ENCODE measurements around the gene ITGBL1. TPM values are rescaled to one million over a fixed set of nuclear protein-coding genes. Genes with fewer than 3 reads are reported as not detected.

The ITGBL1 gene
- total and polyA plus RNA-seq, 2 of the 4 experiments (the other 2 are of a cell fraction) = 22.2 to 24.2 TPM

DNA sequence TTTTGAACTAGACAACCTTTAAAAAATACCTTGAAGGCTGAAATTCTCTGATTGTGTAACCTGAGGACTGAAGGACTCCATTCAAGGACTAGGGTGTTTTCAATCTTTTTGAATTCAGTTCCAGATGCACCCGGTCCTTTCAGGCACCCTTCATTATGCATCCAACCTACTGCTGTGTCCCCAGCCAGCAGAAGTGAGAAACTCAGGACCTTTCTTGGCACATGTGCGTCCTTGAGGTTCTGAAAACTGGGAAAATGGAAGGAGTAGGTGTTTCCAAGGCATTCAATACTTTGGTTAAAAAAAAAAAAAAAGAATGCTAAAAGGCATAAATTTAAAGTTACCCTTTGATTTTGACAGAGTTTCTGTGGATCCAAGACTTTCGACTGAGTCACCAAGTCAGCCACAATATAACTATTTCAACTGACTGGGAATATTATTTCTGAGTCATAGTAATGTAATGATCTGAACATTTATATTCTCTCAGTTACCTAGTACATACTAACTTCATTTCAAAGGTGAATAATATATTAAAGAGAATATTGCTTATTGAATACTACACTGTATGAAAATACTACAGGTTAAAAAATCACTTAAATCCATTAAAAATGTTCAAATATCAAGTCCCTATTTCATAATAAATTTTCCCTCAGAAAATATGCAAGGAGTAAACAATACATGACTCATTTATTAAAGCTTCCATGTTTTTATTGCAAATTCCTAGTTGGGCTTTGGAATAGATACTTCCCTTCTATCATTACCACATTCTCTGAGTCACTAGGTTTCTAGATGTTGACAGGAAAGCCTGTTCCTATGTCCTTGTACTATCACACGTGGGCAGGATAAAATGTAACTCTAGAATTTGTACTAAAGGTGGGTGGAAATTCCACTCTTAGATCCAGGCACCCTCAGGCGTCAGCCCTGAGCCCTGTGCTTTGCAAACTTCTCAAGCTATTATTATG, 2.4 kb upstream of the ITGBL1 start (continued):
- TF ChIP-seq, protein P1, sequence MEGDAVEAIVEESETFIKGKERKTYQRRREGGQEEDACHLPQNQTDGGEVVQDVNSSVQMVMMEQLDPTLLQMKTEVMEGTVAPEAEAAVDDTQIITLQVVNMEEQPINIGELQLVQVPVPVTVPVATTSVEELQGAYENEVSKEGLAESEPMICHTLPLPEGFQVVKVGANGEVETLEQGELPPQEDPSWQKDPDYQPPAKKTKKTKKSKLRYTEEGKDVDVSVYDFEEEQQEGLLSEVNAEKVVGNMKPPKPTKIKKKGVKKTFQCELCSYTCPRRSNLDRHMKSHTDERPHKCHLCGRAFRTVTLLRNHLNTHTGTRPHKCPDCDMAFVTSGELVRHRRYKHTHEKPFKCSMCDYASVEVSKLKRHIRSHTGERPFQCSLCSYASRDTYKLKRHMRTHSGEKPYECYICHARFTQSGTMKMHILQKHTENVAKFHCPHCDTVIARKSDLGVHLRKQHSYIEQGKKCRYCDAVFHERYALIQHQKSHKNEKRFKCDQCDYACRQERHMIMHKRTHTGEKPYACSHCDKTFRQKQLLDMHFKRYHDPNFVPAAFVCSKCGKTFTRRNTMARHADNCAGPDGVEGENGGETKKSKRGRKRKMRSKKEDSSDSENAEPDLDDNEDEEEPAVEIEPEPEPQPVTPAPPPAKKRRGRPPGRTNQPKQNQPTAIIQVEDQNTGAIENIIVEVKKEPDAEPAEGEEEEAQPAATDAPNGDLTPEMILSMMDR (conservative IDR thresholded peaks at IDR 0.05; ENCODE audit: low read depth, low read length) = no peak
- TF ChIP-seq RFX5 (IDR thresholded peaks at IDR 0.05; ENCODE audit: low read depth, low read length) = no peak
- no peak for TF ChIP-seq CHD1 (IDR thresholded peaks at IDR 0.05; ENCODE audit: low read depth, low read length)

All from IMR-90 (cell line).